ENCODE measurements around the gene ZNF865. TPM values are rescaled to one million over a fixed set of nuclear protein-coding genes. Genes with fewer than 3 reads are reported as not detected.

ZNF865 gene
- total RNA-seq, 1 experiment from 2014 or later = 21.7 TPM

- H3K4me1 Mint-ChIP-seq = 0 out of 2 replicates have a peak, but pooled peaks cover 3% of the 10 kb centered on the region
- CTCF ChIA-PET = interaction anchor here (1.2 kb wide), 1 partner anchor 9 kb away, joined by 4 read pairs; the partner anchor contains the start of gene ZNF865
- no peaks in the 10 kb centered on the region for H3K9me3 Mint-ChIP-seq
- H3K27me3 Mint-ChIP-seq (ENCODE audit: low read depth) = no peaks in the 10 kb centered on the region; the same call in 1 of the 2 replicates
- H3K4me3 Mint-ChIP-seq = no peak overlapping the region
- ATAC-seq = no peak
- peaks cover 21% of the 10 kb centered on the region for H3K36me3 Mint-ChIP-seq
- POLR2A ChIA-PET = interaction anchor here (1.0 kb wide), 1 partner anchor 9 kb away, joined by 4 read pairs; no protein-coding TSS in a partner anchor
- no peak for DNase-seq (ENCODE audit: low spot score)
- no peak overlapping the region for H3K27ac Mint-ChIP-seq
- TF ChIP-seq HMGXB4 (CRISPR knock-in tag; IDR thresholded peaks at IDR 0.05) (no peak), ZNF416 (CRISPR knock-in tag; IDR thresholded peaks at IDR 0.05) (no peak), USF2 (CRISPR knock-in tag; IDR thresholded peaks at IDR 0.05) (no peak), ARID4B (CRISPR knock-in tag; IDR thresholded peaks at IDR 0.05; ENCODE audit: borderline replicate concordance) (no peak), ZBTB21 (CRISPR knock-in tag; IDR thresholded peaks at IDR 0.05; ENCODE audit: borderline replicate concordance) (no peak), ZSCAN18 (CRISPR knock-in tag; IDR thresholded peaks at IDR 0.05) (no peak), E2F1 (CRISPR knock-in tag; IDR thresholded peaks at IDR 0.05) (no peak), GTF2I (CRISPR knock-in tag; conservative IDR thresholded peaks at IDR 0.05) (no peak), CREM (CRISPR knock-in tag; IDR thresholded peaks at IDR 0.05) (no peak), TEAD4 (CRISPR knock-in tag; IDR thresholded peaks at IDR 0.05) (no peak), SMAD3 (CRISPR knock-in tag; IDR thresholded peaks at IDR 0.05; ENCODE audit: borderline replicate concordance) (no peak), GRHL2 (CRISPR knock-in tag; IDR thresholded peaks at IDR 0.05; ENCODE audit: insufficient replicate concordance, severe bottlenecking) (no peak), ZNF232 (CRISPR knock-in tag; IDR thresholded peaks at IDR 0.05) (no peak), ZNF512 (CRISPR knock-in tag; IDR thresholded peaks at IDR 0.05; ENCODE audit: borderline replicate concordance) (no peak), SOX15 (CRISPR knock-in tag; IDR thresholded peaks at IDR 0.05) (no peak), E2F5 (CRISPR knock-in tag; IDR thresholded peaks at IDR 0.05) (no peak), PRDM15 (CRISPR knock-in tag; IDR thresholded peaks at IDR 0.05) (no peak)
Observed at GRCh38 chr19:55613396-55613795, 7.9 kb downstream of the ZNF865 start.
